ENCODE measurements around the gene SAMD4B. TPM values are rescaled to one million over a fixed set of nuclear protein-coding genes. Genes with fewer than 3 reads are reported as not detected.

The SAMD4B gene
- total and polyA plus RNA-seq, 9 of the 15 experiments (the other 6 are each of a cell fraction or from before 2014, with no cell fraction given), result 3.4 to 90.5 (median 38.0) TPM

- TF ChIP-seq, protein P1, sequence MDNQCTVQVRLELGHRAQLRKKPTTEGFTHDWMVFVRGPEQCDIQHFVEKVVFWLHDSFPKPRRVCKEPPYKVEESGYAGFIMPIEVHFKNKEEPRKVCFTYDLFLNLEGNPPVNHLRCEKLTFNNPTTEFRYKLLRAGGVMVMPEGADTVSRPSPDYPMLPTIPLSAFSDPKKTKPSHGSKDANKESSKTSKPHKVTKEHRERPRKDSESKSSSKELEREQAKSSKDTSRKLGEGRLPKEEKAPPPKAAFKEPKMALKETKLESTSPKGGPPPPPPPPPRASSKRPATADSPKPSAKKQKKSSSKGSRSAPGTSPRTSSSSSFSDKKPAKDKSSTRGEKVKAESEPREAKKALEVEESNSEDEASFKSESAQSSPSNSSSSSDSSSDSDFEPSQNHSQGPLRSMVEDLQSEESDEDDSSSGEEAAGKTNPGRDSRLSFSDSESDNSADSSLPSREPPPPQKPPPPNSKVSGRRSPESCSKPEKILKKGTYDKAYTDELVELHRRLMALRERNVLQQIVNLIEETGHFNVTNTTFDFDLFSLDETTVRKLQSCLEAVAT (IDR thresholded peaks at IDR 0.05), result peak; percentile 37 to 62; a peak in 2 of 4 replicates
- TF ChIP-seq ZNF778 (CRISPR knock-in tag; IDR thresholded peaks at IDR 0.05) (no peak), MAZ (CRISPR knock-in tag; conservative IDR thresholded peaks at IDR 0.05 in 1 of 2, IDR thresholded peaks at IDR 0.05 in 1 of 2) (no peak), FOXP1 (CRISPR knock-in tag; IDR thresholded peaks at IDR 0.05) (no peak), ETV5 (CRISPR knock-in tag; IDR thresholded peaks at IDR 0.05; ENCODE audit: low read depth) (no peak), KAT7 (CRISPR knock-in tag; IDR thresholded peaks at IDR 0.05; ENCODE audit: borderline replicate concordance) (no peak), MTA3 (IDR thresholded peaks at IDR 0.05; ENCODE audit: borderline replicate concordance) (no peak), THAP12 (CRISPR knock-in tag; IDR thresholded peaks at IDR 0.05) (no peak), CC2D1A (IDR thresholded peaks at IDR 0.05) (peak; percentile 47), ZNF23 (CRISPR knock-in tag; IDR thresholded peaks at IDR 0.05) (no peak), ATF7 (IDR thresholded peaks at IDR 0.05) (no peak), STAT5B (CRISPR knock-in tag; IDR thresholded peaks at IDR 0.05) (no peak), CBFB (CRISPR knock-in tag; IDR thresholded peaks at IDR 0.05) (no peak), RBBP5 (IDR thresholded peaks at IDR 0.05; ENCODE audit: borderline replicate concordance, insufficient read depth, low read length, poor library complexity, severe bottlenecking) (no peak), ZKSCAN3 (CRISPR knock-in tag; IDR thresholded peaks at IDR 0.05) (no peak), PCBP1 (IDR thresholded peaks at IDR 0.05; ENCODE audit: low read depth, low read length, poor library complexity, severe bottlenecking) (peak; percentile 8), ZBTB12 (CRISPR knock-in tag; IDR thresholded peaks at IDR 0.05) (no peak), U2AF2 (optimal IDR thresholded peaks at IDR 0.05; ENCODE audit: low read depth, low read length) (no peak), ZNF408 (CRISPR knock-in tag; IDR thresholded peaks at IDR 0.05; ENCODE audit: low read depth) (no peak), XRCC3 (IDR thresholded peaks at IDR 0.05) (no peak), ZNF431 (CRISPR knock-in tag; IDR thresholded peaks at IDR 0.05) (no peak)
- TF ChIP-seq, protein P2, sequence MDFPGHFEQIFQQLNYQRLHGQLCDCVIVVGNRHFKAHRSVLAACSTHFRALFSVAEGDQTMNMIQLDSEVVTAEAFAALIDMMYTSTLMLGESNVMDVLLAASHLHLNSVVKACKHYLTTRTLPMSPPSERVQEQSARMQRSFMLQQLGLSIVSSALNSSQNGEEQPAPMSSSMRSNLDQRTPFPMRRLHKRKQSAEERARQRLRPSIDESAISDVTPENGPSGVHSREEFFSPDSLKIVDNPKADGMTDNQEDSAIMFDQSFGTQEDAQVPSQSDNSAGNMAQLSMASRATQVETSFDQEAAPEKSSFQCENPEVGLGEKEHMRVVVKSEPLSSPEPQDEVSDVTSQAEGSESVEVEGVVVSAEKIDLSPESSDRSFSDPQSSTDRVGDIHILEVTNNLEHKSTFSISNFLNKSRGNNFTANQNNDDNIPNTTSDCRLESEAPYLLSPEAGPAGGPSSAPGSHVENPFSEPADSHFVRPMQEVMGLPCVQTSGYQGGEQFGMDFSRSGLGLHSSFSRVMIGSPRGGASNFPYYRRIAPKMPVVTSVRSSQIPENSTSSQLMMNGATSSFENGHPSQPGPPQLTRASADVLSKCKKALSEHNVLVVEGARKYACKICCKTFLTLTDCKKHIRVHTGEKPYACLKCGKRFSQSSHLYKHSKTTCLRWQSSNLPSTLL (IDR thresholded peaks at IDR 0.05), result peak; percentile 13; the same call in 1 of the 2 replicates
Observed at GRCh38 chr19:39405958-39406655, 63.9 kb downstream of the SAMD4B start (continued).

Measured in K562 (cell line).